ENCODE measurements around the gene SPG7.

SPG7 gene

GRCh38 chr16:89481356-89481955 is 26.7 kb upstream of the SPG7 start:
- Mint-ChIP-seq H3K4me1 (peaks cover 94% of the 10 kb centered on the region), H3K27me3 (no peaks in the 10 kb centered on the region), H3K9me3 (no peaks in the 10 kb centered on the region), H3K27ac (peak overlapping the region; percentile 91), H3K36me3 (peaks cover 10% of the 10 kb centered on the region), H3K4me3 (peak overlapping the region; percentile 86)

GRCh38 chr16:89482150-89482816 is 25.9 kb upstream of the SPG7 start:
- Mint-ChIP-seq H3K27me3 (no peaks in the 10 kb centered on the region), H3K36me3 (peaks cover 13% of the 10 kb centered on the region), H3K9me3 (no peaks in the 10 kb centered on the region), H3K27ac (peak overlapping the region; percentile 91), H3K4me3 (peak overlapping the region; percentile 86), H3K4me1 (peaks cover 94% of the 10 kb centered on the region)

GRCh38 chr16:89482817-89483205 is 25.4 kb upstream of the SPG7 start:
- Mint-ChIP-seq H3K36me3 (peaks cover 13% of the 10 kb centered on the region), H3K9me3 (no peaks in the 10 kb centered on the region), H3K4me1 (peaks cover 91% of the 10 kb centered on the region), H3K4me3 (peak overlapping the region; percentile 86), H3K27me3 (no peaks in the 10 kb centered on the region), H3K27ac (peak overlapping the region; percentile 91)

- H3K36me3 Mint-ChIP-seq = peaks cover 14% of the 10 kb centered on the region
- no peaks in the 10 kb centered on the region for H3K27me3 Mint-ChIP-seq
- H3K27ac Mint-ChIP-seq = peak overlapping the region; percentile 94
- no peaks in the 10 kb centered on the region for H3K9me3 Mint-ChIP-seq
- peak overlapping the region; percentile 86 for H3K4me3 Mint-ChIP-seq
- H3K4me1 Mint-ChIP-seq = peaks cover 91% of the 10 kb centered on the region
Observed at GRCh38 chr16:89484041-89484501, 24.1 kb upstream of the SPG7 start.

GRCh38 chr16:89484923-89485679 is 23.1 kb upstream of the SPG7 start:
- Mint-ChIP-seq H3K9me3 (no peaks in the 10 kb centered on the region), H3K36me3 (peaks cover 15% of the 10 kb centered on the region), H3K27me3 (no peaks in the 10 kb centered on the region), H3K4me1 (peaks cover 87% of the 10 kb centered on the region), H3K27ac (peak overlapping the region; percentile 94), H3K4me3 (peak overlapping the region; percentile 86)

GRCh38 chr16:89485701-89486246 is 22.4 kb upstream of the SPG7 start:
- H3K4me3 Mint-ChIP-seq = peak overlapping the region; percentile 86
- H3K27me3 Mint-ChIP-seq = no peaks in the 10 kb centered on the region
- no peaks in the 10 kb centered on the region for H3K9me3 Mint-ChIP-seq
- peaks cover 15% of the 10 kb centered on the region for H3K36me3 Mint-ChIP-seq
- peak overlapping the region; percentile 92 for H3K27ac Mint-ChIP-seq
- H3K4me1 Mint-ChIP-seq = peaks cover 83% of the 10 kb centered on the region

GRCh38 chr16:89489040-89489897 is 18.9 kb upstream of the SPG7 start:
- Mint-ChIP-seq H3K36me3 (peaks cover 8% of the 10 kb centered on the region), H3K4me1 (peaks cover 72% of the 10 kb centered on the region), H3K27me3 (no peaks in the 10 kb centered on the region), H3K4me3 (peak overlapping the region; percentile 100), H3K9me3 (no peaks in the 10 kb centered on the region), H3K27ac (peak overlapping the region; percentile 100)

GRCh38 chr16:89489898-89490438 is 18.2 kb upstream of the SPG7 start:
- peaks cover 65% of the 10 kb centered on the region for H3K4me1 Mint-ChIP-seq

GRCh38 chr16:89490439-89491237 is 17.6 kb upstream of the SPG7 start, which contains the start of gene ANKRD11:
Gene ANKRD11 (minus strand): TSS chr16:89490561. CDS start chr16:89317019, 173,542 bp downstream.
- no peaks in the 10 kb centered on the region for H3K9me3 Mint-ChIP-seq
- peaks cover 60% of the 10 kb centered on the region for H3K4me1 Mint-ChIP-seq
- no peaks in the 10 kb centered on the region for H3K27me3 Mint-ChIP-seq
- H3K4me3 Mint-ChIP-seq = peak within 1 kb of the TSS; percentile 100
- H3K36me3 Mint-ChIP-seq = peaks cover 8% of the 10 kb centered on the region
- peak within 1 kb of the TSS; percentile 100 for H3K27ac Mint-ChIP-seq

More at GRCh38 chr16:89489898-89490438, 18.2 kb upstream of the SPG7 start:
- no peak overlapping the region for H3K4me3 Mint-ChIP-seq
- no peaks in the 10 kb centered on the region for H3K9me3 Mint-ChIP-seq
- peaks cover 8% of the 10 kb centered on the region for H3K36me3 Mint-ChIP-seq
- no peak overlapping the region for H3K27ac Mint-ChIP-seq
- H3K27me3 Mint-ChIP-seq = no peaks in the 10 kb centered on the region

GRCh38 chr16:89491238-89491869 is 16.8 kb upstream of the SPG7 start:
- no peaks in the 10 kb centered on the region for H3K9me3 Mint-ChIP-seq
- H3K4me3 Mint-ChIP-seq = peak overlapping the region; percentile 95
- peaks cover 52% of the 10 kb centered on the region for H3K4me1 Mint-ChIP-seq
- H3K36me3 Mint-ChIP-seq = peaks cover 6% of the 10 kb centered on the region
- H3K27ac Mint-ChIP-seq = peak overlapping the region; percentile 88
- H3K27me3 Mint-ChIP-seq = no peaks in the 10 kb centered on the region

- Mint-ChIP-seq H3K27me3 (no peaks in the 10 kb centered on the region), H3K9me3 (no peaks in the 10 kb centered on the region), H3K4me1 (peaks cover 45% of the 10 kb centered on the region), H3K27ac (no peak overlapping the region), H3K36me3 (peaks cover 3% of the 10 kb centered on the region), H3K4me3 (peak overlapping the region; percentile 95)
Observed at GRCh38 chr16:89491974-89492687, 16.1 kb upstream of the SPG7 start.

- H3K4me1 Mint-ChIP-seq = peaks cover 31% of the 10 kb centered on the region
- no peaks in the 10 kb centered on the region for H3K27me3 Mint-ChIP-seq
- peaks cover 3% of the 10 kb centered on the region for H3K36me3 Mint-ChIP-seq
- H3K4me3 Mint-ChIP-seq = no peak overlapping the region
- no peaks in the 10 kb centered on the region for H3K9me3 Mint-ChIP-seq
- H3K27ac Mint-ChIP-seq = no peak overlapping the region
Observed at GRCh38 chr16:89493776-89494175, 14.4 kb upstream of the SPG7 start.

GRCh38 chr16:89495121-89495520 is 13.1 kb upstream of the SPG7 start:
- H3K27me3 Mint-ChIP-seq = no peaks in the 10 kb centered on the region
- no peak overlapping the region for H3K4me3 Mint-ChIP-seq
- H3K9me3 Mint-ChIP-seq = no peaks in the 10 kb centered on the region
- peaks cover 27% of the 10 kb centered on the region for H3K4me1 Mint-ChIP-seq
- no peak overlapping the region for H3K27ac Mint-ChIP-seq
- no peaks in the 10 kb centered on the region for H3K36me3 Mint-ChIP-seq
